ENCODE measurements around the gene TCERG1L.

GRCh38 chr10:131247873-131248272, 63.6 kb downstream of the TCERG1L start:
- TF ChIP-seq ASH1L (IDR thresholded peaks at IDR 0.05; ENCODE audit: borderline replicate concordance, low read depth, partially characterized antibody) (no peak), TAF1 (IDR thresholded peaks at IDR 0.05; ENCODE audit: control insufficient read depth, extremely low read depth, insufficient read depth, low read length, severe bottlenecking) (no peak), ZBTB17 (CRISPR knock-in tag; IDR thresholded peaks at IDR 0.05) (no peak), SNRNP70 (optimal IDR thresholded peaks at IDR 0.05; ENCODE audit: low read depth, low read length) (no peak), SMARCE1 (IDR thresholded peaks at IDR 0.05) (no peak), TARDBP (IDR thresholded peaks at IDR 0.05) (no peak), CTCF (IDR thresholded peaks at IDR 0.05 in 2 of 3, conservative IDR thresholded peaks at IDR 0.05 in 1 of 3; ENCODE audit: insufficient read depth in 2 of 3, low read depth in 1 of 3, low read length in 3 of 3) (no peak), EZH2 (IDR thresholded peaks at IDR 0.05; ENCODE audit: borderline replicate concordance, low read depth, low read length) (no peak), NFE2 (IDR thresholded peaks at IDR 0.05; ENCODE audit: low read depth) (no peak), GABPB1 (CRISPR knock-in tag; IDR thresholded peaks at IDR 0.05) (no peak), XRCC4 (IDR thresholded peaks at IDR 0.05; ENCODE audit: extremely low read depth, insufficient read depth, insufficient read length) (no peak), ARNT (IDR thresholded peaks at IDR 0.05) (no peak), POLR2A (conservative IDR thresholded peaks at IDR 0.05) (no peak), ZBTB8A (IDR thresholded peaks at IDR 0.05; ENCODE audit: partially characterized antibody) (no peak)
